Neural cell (in vitro differentiated cells): ENCODE data around the gene SLC4A8. TPM values are rescaled to one million over a fixed set of nuclear protein-coding genes. Genes with fewer than 3 reads are reported as not detected.

ENCODE experiments used
- H2AFZ ChIP-seq: fragments of 200-600, 300-800 bp; sonication (generic), shearing (Covaris generic); 2 replicates; pipeline ENCODE4 v1.6.0; 2014; ENCODE audit warnings: low read depth, mild to moderate bottlenecking, antibody characterized with exemption, low read length, moderate library complexity
- H3F3A ChIP-seq: fragments of 200-600 bp; shearing (Covaris generic); 2 replicates; pipeline ENCODE4 v1.6.1; 2016; ENCODE audit warnings: mild to moderate bottlenecking, moderate library complexity, mixed read lengths, antibody characterized with exemption, low read length; ENCODE audit not compliant: insufficient read depth, poor library complexity, severe bottlenecking
- H3K27ac ChIP-seq: fragments of 200-600, 300-800 bp; sonication (generic), shearing (Covaris generic); 2 replicates; pipeline ENCODE4 v1.5.1; 2014; ENCODE audit warnings: mild to moderate bottlenecking, low read length, moderate library complexity
- H3K27me3 ChIP-seq: fragments of 300-800, 200-600 bp; sonication (generic), shearing (Covaris generic); 2 replicates; pipeline ENCODE4 v1.6.0; 2014; ENCODE audit warnings: mild to moderate bottlenecking, low read depth, low read length, moderate library complexity; ENCODE audit not compliant: insufficient read depth
- H3K36me3 ChIP-seq: fragments of 300-800, 200-600 bp; sonication (generic), shearing (Covaris generic); 2 replicates; pipeline ENCODE4 v1.5.1; 2014; ENCODE audit warnings: mild to moderate bottlenecking, antibody characterized with exemption, low read length, moderate library complexity; ENCODE audit not compliant: insufficient read depth
- H3K4me2 ChIP-seq: fragments of 300-800, 200-600 bp; sonication (generic), shearing (Covaris generic); 2 replicates; pipeline ENCODE4 v1.6.0; 2014; ENCODE audit warnings: mild to moderate bottlenecking, low read length
- H3K4me3 ChIP-seq: fragments of 300-800, 200-600 bp; sonication (generic), shearing (Covaris generic); 2 replicates; pipeline ENCODE4 v1.5.1; 2014; ENCODE audit warnings: mild to moderate bottlenecking, low read length, moderate library complexity
- H3K79me2 ChIP-seq: fragments of 200-600 bp; shearing (Covaris generic); replicated peaks from 2 replicates; pipeline ENCODE4 v1.6.0; 2014; ENCODE audit warnings: mild to moderate bottlenecking, low read length, moderate library complexity; ENCODE audit not compliant: insufficient read depth
- H3K9ac ChIP-seq: fragments of 300-800, 200-600 bp; sonication (generic), shearing (Covaris generic); 2 replicates; pipeline ENCODE4 v1.6.1; 2016; ENCODE audit warnings: mild to moderate bottlenecking, low read length, mixed read lengths
- H3K9me2 ChIP-seq: fragments of 200-600 bp; shearing (Covaris generic); 2 replicates; pipeline ENCODE4 v1.6.1; 2016; ENCODE audit warnings: mild to moderate bottlenecking, low read length, mixed read lengths; ENCODE audit not compliant: insufficient read depth
- H3K9me3 ChIP-seq: fragments of 200-600, 300-800 bp; sonication (generic), shearing (Covaris generic); 2 replicates; pipeline ENCODE4 v1.6.1; 2016; ENCODE audit warnings: mild to moderate bottlenecking, mixed run types, low read length, moderate library complexity, mixed read lengths
- H4K20me1 ChIP-seq: fragments of 200-600 bp; shearing (Covaris generic); 2 replicates; pipeline ENCODE4 v1.6.1; 2016; ENCODE audit warnings: mild to moderate bottlenecking, mixed run types; ENCODE audit not compliant: insufficient read depth
- EP300 ChIP-seq: fragments of 450-650 bp; conservative IDR thresholded peaks from 2 replicates; pipeline ENCODE4 v1.6.1; 2014; ENCODE audit warnings: antibody characterized with exemption, mild to moderate bottlenecking, moderate library complexity; ENCODE audit not compliant: poor library complexity, severe bottlenecking
- EZH2 ChIP-seq: fragments of 200-600, 300-800 bp; shearing (Covaris generic), sonication (generic); IDR thresholded peaks from 2 replicates; pipeline ENCODE4 v1.6.1; 2014; ENCODE audit warnings: antibody characterized with exemption, low read length, borderline replicate concordance, mild to moderate bottlenecking; ENCODE audit not compliant: insufficient read depth, poor library complexity, severe bottlenecking
- MXI1 ChIP-seq: fragments of 450-650 bp; conservative IDR thresholded peaks from 2 replicates; pipeline ENCODE4 v1.6.1; 2014; ENCODE audit warnings: antibody characterized with exemption, mild to moderate bottlenecking; ENCODE audit not compliant: poor library complexity, severe bottlenecking
- RAD21 ChIP-seq: fragments of 450-650 bp; conservative IDR thresholded peaks from 2 replicates; pipeline ENCODE4 v1.6.1; 2014; ENCODE audit warnings: antibody characterized with exemption, mild to moderate bottlenecking, moderate library complexity
- REST ChIP-seq: IDR thresholded peaks from 2 replicates; pipeline ENCODE4 v1.6.1; 2012; ENCODE audit warnings: borderline replicate concordance
- SMC3 ChIP-seq: fragments of 450-650 bp; conservative IDR thresholded peaks from 2 replicates; pipeline ENCODE4 v1.6.1; 2014; ENCODE audit warnings: antibody characterized with exemption, mild to moderate bottlenecking, moderate library complexity; ENCODE audit not compliant: poor library complexity
- TAF1 ChIP-seq: IDR thresholded peaks from 2 replicates; pipeline ENCODE4 v1.6.1; 2012; ENCODE audit warnings: low read depth
- polyA plus RNA-seq: library from polyadenylated mRNA; depleted of rRNA; stranded (reverse); fragments of >200 nt; gene quantifications from 2 replicates; pipeline ENCODE4 v1.2.3, GENCODE V29; 2014
- TF ChIP-seq, protein P1 (sequence below): fragments of 450-650 bp; IDR thresholded peaks from 2 replicates; pipeline ENCODE4 v1.5.1; 2014; ENCODE audit warnings: antibody characterized with exemption, mild to moderate bottlenecking, moderate library complexity; ENCODE audit not compliant: poor library complexity, severe bottlenecking

Gene SLC4A8
- polyA plus RNA-seq, 1 donor from 2014 or later = 37.8 TPM

- no peak for TF ChIP-seq TAF1
- peak; percentile 84 for TF ChIP-seq SMC3
- TF ChIP-seq RAD21 = peak; percentile 90
- TF ChIP-seq EP300 = no peak
- TF ChIP-seq, protein P1, sequence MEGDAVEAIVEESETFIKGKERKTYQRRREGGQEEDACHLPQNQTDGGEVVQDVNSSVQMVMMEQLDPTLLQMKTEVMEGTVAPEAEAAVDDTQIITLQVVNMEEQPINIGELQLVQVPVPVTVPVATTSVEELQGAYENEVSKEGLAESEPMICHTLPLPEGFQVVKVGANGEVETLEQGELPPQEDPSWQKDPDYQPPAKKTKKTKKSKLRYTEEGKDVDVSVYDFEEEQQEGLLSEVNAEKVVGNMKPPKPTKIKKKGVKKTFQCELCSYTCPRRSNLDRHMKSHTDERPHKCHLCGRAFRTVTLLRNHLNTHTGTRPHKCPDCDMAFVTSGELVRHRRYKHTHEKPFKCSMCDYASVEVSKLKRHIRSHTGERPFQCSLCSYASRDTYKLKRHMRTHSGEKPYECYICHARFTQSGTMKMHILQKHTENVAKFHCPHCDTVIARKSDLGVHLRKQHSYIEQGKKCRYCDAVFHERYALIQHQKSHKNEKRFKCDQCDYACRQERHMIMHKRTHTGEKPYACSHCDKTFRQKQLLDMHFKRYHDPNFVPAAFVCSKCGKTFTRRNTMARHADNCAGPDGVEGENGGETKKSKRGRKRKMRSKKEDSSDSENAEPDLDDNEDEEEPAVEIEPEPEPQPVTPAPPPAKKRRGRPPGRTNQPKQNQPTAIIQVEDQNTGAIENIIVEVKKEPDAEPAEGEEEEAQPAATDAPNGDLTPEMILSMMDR = peak; percentile 87
- TF ChIP-seq EZH2 = no peak
- Histone ChIP-seq H3K27ac (no peak overlapping the region), H3K9me3 (no peaks in the 10 kb centered on the region), H3K27me3 (no peaks in the 10 kb centered on the region), H3K4me3 (no peak overlapping the region), H2AFZ (no peak overlapping the region), H3K4me2 (no peak overlapping the region), H3K9me2 (no peaks in the 10 kb centered on the region), H3K9ac (no peak overlapping the region), H3F3A (no peaks in the 10 kb centered on the region), H3K36me3 (no peaks in the 10 kb centered on the region), H3K79me2 (peaks cover 14% of the 10 kb centered on the region), H4K20me1 (no peaks in the 10 kb centered on the region)
These were observed 3.3 kb upstream of the SLC4A8 start for GRCh38 chr12:51421266-51421884.

- peak overlapping the region; percentile 95 for H3K4me3 ChIP-seq
- no peaks in the 10 kb centered on the region for H3K36me3 ChIP-seq
- no peaks in the 10 kb centered on the region for H3K9me3 ChIP-seq
- H3K27me3 ChIP-seq = no peaks in the 10 kb centered on the region
- no peaks in the 10 kb centered on the region for H4K20me1 ChIP-seq
- peak overlapping the region; percentile 83 for H3K27ac ChIP-seq
- peak overlapping the region; percentile 88 for H3K9ac ChIP-seq
- no peaks in the 10 kb centered on the region for H3K9me2 ChIP-seq
- peak overlapping the region; percentile 80 for H2AFZ ChIP-seq
- H3F3A ChIP-seq = no peaks in the 10 kb centered on the region
- H3K4me2 ChIP-seq = peak overlapping the region; percentile 37
- H3K79me2 ChIP-seq = peaks cover 34% of the 10 kb centered on the region
- TF ChIP-seq MXI1 (no peak), REST (peak; percentile 11)
These were observed 453 bp upstream of the SLC4A8 start for GRCh38 chr12:51424094-51424661.
